ENCODE results near the gene POLR3C. TPM values are rescaled to one million over a fixed set of nuclear protein-coding genes. Genes with fewer than 3 reads are reported as not detected.

POLR3C gene
- total RNA-seq, 1 experiment from 2014 or later: 24.9 TPM

- Mint-ChIP-seq H3K36me3 (peaks cover 2% of the 10 kb centered on the region; the same call in 1 of the 2 replicates), H3K27ac (no peak overlapping the region), H3K9me3 (no peaks in the 10 kb centered on the region), H3K4me1 (peaks cover 24% of the 10 kb centered on the region), H3K27me3 (ENCODE audit: low read depth) (no peaks in the 10 kb centered on the region), H3K4me3 (no peak overlapping the region)
- DNase-seq (ENCODE audit: low spot score) (no peak), ATAC-seq (no peak)
- ChIA-PET POLR2A (interaction anchor here (1.1 kb wide), 1 partner anchor 9 kb away, joined by 3 read pairs; no protein-coding TSS in a partner anchor), CTCF (interaction anchor here (0.6 to 1.9 kb wide), 6 partner anchors 9 to 123 kb away, joined by 3 to 5 read pairs (median 4); partner anchors contain the start of gene NUDT17)
- no peak for TF ChIP-seq ZNF263 (CRISPR knock-in tag; IDR thresholded peaks at IDR 0.05; ENCODE audit: low read depth)
These were observed 39.5 kb downstream of the POLR3C start for GRCh38 chr1:145863282-145864018.

GRCh38 chr1:145868232-145868631 is 44.2 kb downstream of the POLR3C start:
- no peak overlapping the region for H3K27ac Mint-ChIP-seq
- CTCF ChIA-PET: interaction anchor here (0.5 kb wide), 1 partner anchor 21 kb away, joined by 3 read pairs; no protein-coding TSS in a partner anchor
- DNase-seq (ENCODE audit: low spot score): no peak
- peaks cover 43% of the 10 kb centered on the region for H3K4me1 Mint-ChIP-seq
- TF ChIP-seq ZBTB43 (CRISPR knock-in tag; IDR thresholded peaks at IDR 0.05): no peak
- no peak for TF ChIP-seq MXD4 (CRISPR knock-in tag; IDR thresholded peaks at IDR 0.05; ENCODE audit: borderline replicate concordance)
- no peak for TF ChIP-seq ESRRA (CRISPR knock-in tag; IDR thresholded peaks at IDR 0.05; ENCODE audit: borderline replicate concordance)
- no peak for TF ChIP-seq CTCF (IDR thresholded peaks at IDR 0.05)
- no peak for TF ChIP-seq IRF1 (CRISPR knock-in tag; IDR thresholded peaks at IDR 0.05)
- TF ChIP-seq ZSCAN18 (CRISPR knock-in tag; IDR thresholded peaks at IDR 0.05): no peak
- POLR2A ChIA-PET: no interaction called here
- no peak for ATAC-seq
- peaks cover 2% of the 10 kb centered on the region; the same call in 1 of the 2 replicates for H3K36me3 Mint-ChIP-seq
- no peaks in the 10 kb centered on the region for H3K9me3 Mint-ChIP-seq
- H3K27me3 Mint-ChIP-seq (ENCODE audit: low read depth): peaks cover 18% of the 10 kb centered on the region
- H3K4me3 Mint-ChIP-seq: no peak overlapping the region

GRCh38 chr1:145871994-145872924 is 48.3 kb downstream of the POLR3C start:
- Mint-ChIP-seq H3K9me3 (no peaks in the 10 kb centered on the region), H3K36me3 (no peaks in the 10 kb centered on the region; the same call in 1 of the 2 replicates), H3K4me1 (peaks cover 37% of the 10 kb centered on the region), H3K27ac (no peak overlapping the region; the same call in 1 of the 2 replicates), H3K27me3 (ENCODE audit: low read depth) (peaks cover 39% of the 10 kb centered on the region), H3K4me3 (peak overlapping the region; percentile 69)
- peak; percentile 57 for DNase-seq (ENCODE audit: low spot score)
- ChIA-PET CTCF (interaction anchor here (0.9 to 2.9 kb wide), 16 partner anchors 9 to 160 kb away, joined by 3 to 67 read pairs (median 6); partner anchors contain the start of genes ANKRD34A, ANKRD35, NUDT17 and PIAS3), POLR2A (interaction anchor here (0.5 to 2.9 kb wide), 6 partner anchors 9 to 55 kb away, joined by 3 to 46 read pairs (median 4); partner anchors contain the start of genes PIAS3 and RBM8A)
- no peak for TF ChIP-seq USF1 (CRISPR knock-in tag; IDR thresholded peaks at IDR 0.05)
- TF ChIP-seq FOXP1 (CRISPR knock-in tag; IDR thresholded peaks at IDR 0.05; ENCODE audit: borderline replicate concordance): no peak
- TF ChIP-seq ZNF121 (CRISPR knock-in tag; IDR thresholded peaks at IDR 0.05): no peak
- no peak for TF ChIP-seq FOXJ3 (CRISPR knock-in tag; IDR thresholded peaks at IDR 0.05; ENCODE audit: borderline replicate concordance)
- TF ChIP-seq ZNF416 (CRISPR knock-in tag; IDR thresholded peaks at IDR 0.05): no peak
- TF ChIP-seq ZNF219 (CRISPR knock-in tag; IDR thresholded peaks at IDR 0.05; ENCODE audit: borderline replicate concordance): no peak
- no peak for TF ChIP-seq CTCF (IDR thresholded peaks at IDR 0.05)
- TF ChIP-seq MAX (CRISPR knock-in tag; IDR thresholded peaks at IDR 0.05): peak; percentile 8; the same call in 1 of the 2 replicates
- peak; percentile 76 for ATAC-seq
